Activated CD8-positive, alpha-beta memory T cell treated with anti-CD3 and anti-CD28 coated beads for 36 hours (primary cell): ENCODE data around the gene CAPN10. TPM values are rescaled to one million over a fixed set of nuclear protein-coding genes. Genes with fewer than 3 reads are reported as not detected.

Experiments
- CTCF ChIA-PET: fragments of 350-600 bp; sonication (Branson Sonifier 250); formaldehyde crosslinking; loops from one replicate; lab custom pipeline; 2021; ENCODE audit warnings: antibody characterized with exemption; lab: Charles Lee
- POLR2A ChIA-PET: fragments of 350-600 bp; sonication (Branson Sonifier 250); formaldehyde crosslinking; loops from one replicate; lab custom pipeline; 2021; ENCODE audit warnings: antibody characterized with exemption; lab: Charles Lee
- total RNA-seq, 2 experiments: library from RNA; stranded (reverse); gene quantifications; one replicate each; pipeline ENCODE4 v1.2.3, GENCODE V29; 2021

CAPN10 gene
- total RNA-seq, 2 experiments from 2014 or later, result 39.8 to 41.2 TPM

GRCh38 chr2:240637116-240637900 is 50.8 kb downstream of the CAPN10 start:
- ChIA-PET POLR2A (no interaction called here), CTCF (no interaction called here)

- ChIA-PET POLR2A (no interaction called here), CTCF (no interaction called here)
These were observed 51.4 kb downstream of the CAPN10 start for GRCh38 chr2:240637901-240638345.

GRCh38 chr2:240638512-240639160 is 52.1 kb downstream of the CAPN10 start:
- ChIA-PET CTCF (no interaction called here), POLR2A (no interaction called here)

GRCh38 chr2:240639566-240639965 is 53.0 kb downstream of the CAPN10 start:
- CTCF ChIA-PET, result no interaction called here
- POLR2A ChIA-PET, result no interaction called here

GRCh38 chr2:240640939-240641338 is 54.4 kb downstream of the CAPN10 start:
- CTCF ChIA-PET, result no interaction called here
- POLR2A ChIA-PET, result no interaction called here

- CTCF ChIA-PET, result no interaction called here
These were observed 55.7 kb downstream of the CAPN10 start for GRCh38 chr2:240642061-240642805.

GRCh38 chr2:240642806-240643092 is 56.2 kb downstream of the CAPN10 start:
- POLR2A ChIA-PET, result no interaction called here
- CTCF ChIA-PET, result no interaction called here

More at GRCh38 chr2:240642061-240642805, 55.7 kb downstream of the CAPN10 start:
- POLR2A ChIA-PET, result no interaction called here

GRCh38 chr2:240643093-240643810 is 56.7 kb downstream of the CAPN10 start:
- ChIA-PET POLR2A (no interaction called here), CTCF (no interaction called here)

GRCh38 chr2:240643811-240644150 is 57.2 kb downstream of the CAPN10 start:
- POLR2A ChIA-PET, result no interaction called here
- CTCF ChIA-PET, result no interaction called here

GRCh38 chr2:240644171-240644651 is 57.7 kb downstream of the CAPN10 start:
- ChIA-PET CTCF (no interaction called here), POLR2A (no interaction called here)

- CTCF ChIA-PET, result no interaction called here
These were observed 58.3 kb downstream of the CAPN10 start for GRCh38 chr2:240644859-240645301.

GRCh38 chr2:240645346-240645745 is 58.8 kb downstream of the CAPN10 start:
- POLR2A ChIA-PET, result no interaction called here
- CTCF ChIA-PET, result no interaction called here

More at GRCh38 chr2:240644859-240645301, 58.3 kb downstream of the CAPN10 start:
- POLR2A ChIA-PET, result no interaction called here

- CTCF ChIA-PET, result no interaction called here
- POLR2A ChIA-PET, result interaction anchor here (0.6 kb wide), 1 partner anchor 620 kb away, joined by 10 read pairs; no protein-coding TSS in a partner anchor
These were observed 59.3 kb downstream of the CAPN10 start for GRCh38 chr2:240645801-240646175.

GRCh38 chr2:240646176-240646899 is 59.8 kb downstream of the CAPN10 start:
- ChIA-PET POLR2A (interaction anchor here (0.6 kb wide), 1 partner anchor 620 kb away, joined by 10 read pairs; no protein-coding TSS in a partner anchor), CTCF (interaction anchor here (0.6 kb wide), 1 partner anchor 840 kb away, joined by 3 read pairs; no protein-coding TSS in a partner anchor)

- ChIA-PET POLR2A (no interaction called here), CTCF (interaction anchor here (0.6 kb wide), 1 partner anchor 839 kb away, joined by 3 read pairs; no protein-coding TSS in a partner anchor)
These were observed 60.5 kb downstream of the CAPN10 start for GRCh38 chr2:240646900-240647502.

- POLR2A ChIA-PET, result no interaction called here
These were observed 61.1 kb downstream of the CAPN10 start for GRCh38 chr2:240647503-240648154.

GRCh38 chr2:240648155-240648649 is 61.7 kb downstream of the CAPN10 start:
- ChIA-PET CTCF (no interaction called here), POLR2A (no interaction called here)

More at GRCh38 chr2:240647503-240648154, 61.1 kb downstream of the CAPN10 start:
- CTCF ChIA-PET, result no interaction called here
